HepG2 (cell line): Measurements from ENCODE around the gene NDOR1. TPM values are rescaled to one million over a fixed set of nuclear protein-coding genes. Genes with fewer than 3 reads are reported as not detected.

Source experiments
- AGO1 ChIP-seq: fragments of 200-400 bp; formaldehyde crosslinking; IDR thresholded peaks from 2 replicates; pipeline ENCODE4 v1.6.1; 2017; ENCODE audit warnings: mild to moderate bottlenecking, low read depth, low read length, moderate library complexity; ENCODE audit not compliant: poor library complexity, severe bottlenecking
- BHLHE40 ChIP-seq: IDR thresholded peaks from 2 replicates; pipeline ENCODE4 v1.6.1; 2011; ENCODE audit warnings: low read length, improper control_type of control experiment
- FOXP1 ChIP-seq, 2 experiments: fragments of 450-650 bp in 1 of 2; IDR thresholded peaks; 2 replicates each; pipeline ENCODE4 v1.6.1; 2017 to 2018; ENCODE audit warnings: antibody characterized with exemption in 1 of 2
- GATA4 ChIP-seq: sonication (generic); IDR thresholded peaks from 2 replicates; pipeline ENCODE4 v1.6.1; 2016; ENCODE audit warnings: antibody characterized with exemption, low read depth, borderline replicate concordance
- HDAC6 ChIP-seq: fragments of 200-600 bp; sonication (generic); IDR thresholded peaks from 2 replicates; pipeline ENCODE4 v1.7.0; 2017; ENCODE audit warnings: mild to moderate bottlenecking, antibody characterized with exemption, low read length, low read depth
- MEIS2 ChIP-seq: sonication (generic); formaldehyde crosslinking; IDR thresholded peaks from 2 replicates; pipeline ENCODE4 v1.9.0; 2021; ENCODE audit warnings: mild to moderate bottlenecking, missing genetic modification reagents
- NR2C2 ChIP-seq: sonication (generic); formaldehyde crosslinking; IDR thresholded peaks from 2 replicates; pipeline ENCODE4 v1.4.0; 2020; ENCODE audit warnings: missing genetic modification reagents, mild to moderate bottlenecking, moderate library complexity, borderline replicate concordance
- NR2F2 ChIP-seq: IDR thresholded peaks from 2 replicates; pipeline ENCODE4 v1.6.1; 2012; ENCODE audit warnings: low read depth, inconsistent platforms, borderline replicate concordance
- PTBP1 ChIP-seq: fragments of 200-400 bp; formaldehyde crosslinking; IDR thresholded peaks from 2 replicates; pipeline ENCODE4 v1.6.1; 2018; ENCODE audit warnings: low read length, low read depth; ENCODE audit not compliant: poor library complexity, severe bottlenecking
- RFX3 ChIP-seq: IDR thresholded peaks from 2 replicates; pipeline ENCODE4 v1.6.1; 2016; ENCODE audit warnings: missing biosample characterization, missing genetic modification reagents
- RXRA ChIP-seq: sonication (generic); formaldehyde crosslinking; IDR thresholded peaks from 2 replicates; pipeline ENCODE4 v1.5.1; 2020; ENCODE audit warnings: missing genetic modification reagents
- SOX5 ChIP-seq: IDR thresholded peaks from 2 replicates; pipeline ENCODE4 v1.6.1; 2016; ENCODE audit warnings: borderline replicate concordance
- SP4 ChIP-seq: sonication (generic); formaldehyde crosslinking; IDR thresholded peaks from 2 replicates; pipeline ENCODE4 v1.8.1; 2023; ENCODE audit warnings: mild to moderate bottlenecking, missing genetic modification reagents
- SP5 ChIP-seq: IDR thresholded peaks from 2 replicates; pipeline ENCODE4 v1.6.1; 2016; ENCODE audit warnings: low read depth, borderline replicate concordance
- ZFYVE20 ChIP-seq: sonication (generic); formaldehyde crosslinking; IDR thresholded peaks from 2 replicates; pipeline ENCODE4 v1.8.0; 2023; ENCODE audit warnings: low read depth, mild to moderate bottlenecking, moderate library complexity, missing genetic modification reagents, borderline replicate concordance
- ZNF556 ChIP-seq: sonication (generic); formaldehyde crosslinking; IDR thresholded peaks from 2 replicates; pipeline ENCODE4 v1.4.0; 2020; ENCODE audit warnings: mild to moderate bottlenecking, missing genetic modification reagents, borderline replicate concordance
- ZNF816 ChIP-seq: sonication (generic); formaldehyde crosslinking; IDR thresholded peaks from 2 replicates; pipeline ENCODE4 v1.8.0; 2022; ENCODE audit warnings: missing genetic modification reagents, mild to moderate bottlenecking, borderline replicate concordance
- polyA plus RNA-seq, 8 experiments: library from polyadenylated mRNA; depleted of rRNA in 3 of 8; stranded (reverse) in 7 of 8; unstranded in 1 of 8; fragments of >200 nt; fragmentation: Illumina TruSeq in 4 of 8; extraction: Trizol in 4 of 8; gene quantifications; 2 replicates each; pipeline versions ENCODE4 v1.2.1 to v1.2.3, GENCODE V29; 2011 to 2016; ENCODE audit warnings: low read depth in 4 of 8, missing spikeins in 1 of 8, mixed read lengths in 1 of 8; ENCODE audit not compliant: insufficient read depth in 1 of 8
- total RNA-seq, 5 experiments: library from RNA; depleted of rRNA; stranded (reverse); fragments of >200 nt; fragmentation: Illumina TruSeq; extraction: Trizol; gene quantifications; 2 replicates each; pipeline ENCODE4 v1.2.3, GENCODE V29; 2016; ENCODE audit warnings: low read depth in 1 of 5
- TF ChIP-seq, protein P1 (sequence below): sonication (generic); formaldehyde crosslinking; IDR thresholded peaks from 2 replicates; pipeline ENCODE4 v1.5.1; 2020; ENCODE audit warnings: mild to moderate bottlenecking, moderate library complexity, missing genetic modification reagents
- TF ChIP-seq, protein P2 (sequence below): sonication (generic); formaldehyde crosslinking; IDR thresholded peaks from 2 replicates; pipeline ENCODE4 v1.4.0; 2020; ENCODE audit warnings: mild to moderate bottlenecking, missing genetic modification reagents, borderline replicate concordance
- TF ChIP-seq, protein P3 (sequence below): sonication (generic); formaldehyde crosslinking; IDR thresholded peaks from 2 replicates; pipeline ENCODE4 v1.5.0; 2020; ENCODE audit warnings: mild to moderate bottlenecking, low read depth, missing genetic modification reagents, borderline replicate concordance
- TF ChIP-seq, protein P4 (sequence below): sonication (generic); formaldehyde crosslinking; IDR thresholded peaks from 2 replicates; pipeline ENCODE4 v1.4.0; 2020; ENCODE audit warnings: missing genetic modification reagents
- TF ChIP-seq, protein P5 (sequence below): sonication (generic); formaldehyde crosslinking; IDR thresholded peaks from 2 replicates; pipeline ENCODE4 v1.4.0; 2020; ENCODE audit warnings: mild to moderate bottlenecking, missing genetic modification reagents
- TF ChIP-seq, protein P6 (sequence below): sonication (generic); formaldehyde crosslinking; IDR thresholded peaks from 2 replicates; pipeline ENCODE4 v1.4.0; 2020; ENCODE audit warnings: missing genetic modification reagents

NDOR1 gene
- total and polyA plus RNA-seq, 2 of the 13 experiments (the other 11 are each of a cell fraction or from before 2014, with no cell fraction given), result 3.6 to 8.7 TPM

DNA sequence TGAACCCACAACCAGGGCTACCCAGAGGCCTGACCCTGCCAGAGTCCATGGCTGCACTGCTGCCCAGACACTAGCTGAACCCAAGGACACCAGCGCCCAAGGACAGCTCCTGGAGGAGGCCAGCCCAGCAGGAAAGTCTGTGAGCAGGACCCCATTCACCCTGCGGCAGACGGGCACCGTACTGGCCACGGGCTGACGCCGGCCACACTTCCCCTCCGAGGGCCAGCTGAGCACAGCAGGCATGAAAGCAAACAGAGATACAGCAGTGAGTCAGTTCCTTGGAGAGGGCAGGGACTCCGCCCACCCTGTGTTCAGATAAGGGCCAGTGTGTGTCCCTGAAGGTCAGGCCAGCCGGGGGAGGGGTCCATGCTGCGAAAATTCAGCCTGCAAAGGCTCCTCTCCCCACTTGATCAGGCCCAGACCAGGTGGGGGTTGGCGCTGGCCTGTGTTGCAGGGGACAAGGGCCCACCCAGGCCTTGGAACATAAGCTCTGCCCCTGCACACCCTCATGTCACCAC, 13.3 kb downstream of the NDOR1 start (continued):
- TF ChIP-seq RFX3 (CRISPR knock-in tag) (no peak), NR2C2 (no peak; the same call in 1 of the 2 replicates), NR2F2 (no peak), HDAC6 (no peak), MEIS2 (CRISPR knock-in tag) (peak; percentile 57; the same call in 1 of the 2 replicates), BHLHE40 (no peak), ZNF556 (CRISPR knock-in tag) (no peak), ZNF816 (CRISPR knock-in tag) (no peak), FOXP1 (IDR thresholded peaks at IDR 0.05) (no peak), FOXP1 (CRISPR knock-in tag; IDR thresholded peaks at IDR 0.05) (no peak), SP4 (CRISPR knock-in tag) (no peak; the same call in 1 of the 2 replicates), RXRA (CRISPR knock-in tag) (peak; percentile 80; the same call in 1 of the 2 replicates), SOX5 (CRISPR knock-in tag) (no peak), GATA4 (no peak), ZFYVE20 (CRISPR knock-in tag) (no peak), SP5 (CRISPR knock-in tag) (peak; percentile 99), AGO1 (peak; percentile 30), PTBP1 (no peak)
- TF ChIP-seq, protein P1, sequence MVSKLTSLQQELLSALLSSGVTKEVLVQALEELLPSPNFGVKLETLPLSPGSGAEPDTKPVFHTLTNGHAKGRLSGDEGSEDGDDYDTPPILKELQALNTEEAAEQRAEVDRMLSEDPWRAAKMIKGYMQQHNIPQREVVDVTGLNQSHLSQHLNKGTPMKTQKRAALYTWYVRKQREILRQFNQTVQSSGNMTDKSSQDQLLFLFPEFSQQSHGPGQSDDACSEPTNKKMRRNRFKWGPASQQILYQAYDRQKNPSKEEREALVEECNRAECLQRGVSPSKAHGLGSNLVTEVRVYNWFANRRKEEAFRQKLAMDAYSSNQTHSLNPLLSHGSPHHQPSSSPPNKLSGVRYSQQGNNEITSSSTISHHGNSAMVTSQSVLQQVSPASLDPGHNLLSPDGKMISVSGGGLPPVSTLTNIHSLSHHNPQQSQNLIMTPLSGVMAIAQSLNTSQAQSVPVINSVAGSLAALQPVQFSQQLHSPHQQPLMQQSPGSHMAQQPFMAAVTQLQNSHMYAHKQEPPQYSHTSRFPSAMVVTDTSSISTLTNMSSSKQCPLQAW (CRISPR knock-in tag), result 0 out of 2 replicates have a peak, but pooled peaks have one; percentile 48
- TF ChIP-seq, protein P2, sequence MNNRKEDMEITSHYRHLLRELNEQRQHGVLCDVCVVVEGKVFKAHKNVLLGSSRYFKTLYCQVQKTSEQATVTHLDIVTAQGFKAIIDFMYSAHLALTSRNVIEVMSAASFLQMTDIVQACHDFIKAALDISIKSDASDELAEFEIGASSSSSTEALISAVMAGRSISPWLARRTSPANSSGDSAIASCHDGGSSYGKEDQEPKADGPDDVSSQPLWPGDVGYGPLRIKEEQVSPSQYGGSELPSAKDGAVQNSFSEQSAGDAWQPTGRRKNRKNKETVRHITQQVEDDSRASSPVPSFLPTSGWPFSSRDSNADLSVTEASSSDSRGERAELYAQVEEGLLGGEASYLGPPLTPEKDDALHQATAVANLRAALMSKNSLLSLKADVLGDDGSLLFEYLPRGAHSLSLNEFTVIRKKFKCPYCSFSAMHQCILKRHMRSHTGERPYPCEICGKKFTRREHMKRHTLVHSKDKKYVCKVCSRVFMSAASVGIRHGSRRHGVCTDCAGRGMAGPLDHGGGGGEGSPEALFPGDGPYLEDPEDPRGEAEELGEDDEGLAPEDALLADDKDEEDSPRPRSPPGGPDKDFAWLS (CRISPR knock-in tag), result no peak
- TF ChIP-seq, protein P3, sequence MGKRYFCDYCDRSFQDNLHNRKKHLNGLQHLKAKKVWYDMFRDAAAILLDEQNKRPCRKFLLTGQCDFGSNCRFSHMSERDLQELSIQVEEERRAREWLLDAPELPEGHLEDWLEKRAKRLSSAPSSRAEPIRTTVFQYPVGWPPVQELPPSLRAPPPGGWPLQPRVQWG (CRISPR knock-in tag), result no peak
- TF ChIP-seq, protein P4, sequence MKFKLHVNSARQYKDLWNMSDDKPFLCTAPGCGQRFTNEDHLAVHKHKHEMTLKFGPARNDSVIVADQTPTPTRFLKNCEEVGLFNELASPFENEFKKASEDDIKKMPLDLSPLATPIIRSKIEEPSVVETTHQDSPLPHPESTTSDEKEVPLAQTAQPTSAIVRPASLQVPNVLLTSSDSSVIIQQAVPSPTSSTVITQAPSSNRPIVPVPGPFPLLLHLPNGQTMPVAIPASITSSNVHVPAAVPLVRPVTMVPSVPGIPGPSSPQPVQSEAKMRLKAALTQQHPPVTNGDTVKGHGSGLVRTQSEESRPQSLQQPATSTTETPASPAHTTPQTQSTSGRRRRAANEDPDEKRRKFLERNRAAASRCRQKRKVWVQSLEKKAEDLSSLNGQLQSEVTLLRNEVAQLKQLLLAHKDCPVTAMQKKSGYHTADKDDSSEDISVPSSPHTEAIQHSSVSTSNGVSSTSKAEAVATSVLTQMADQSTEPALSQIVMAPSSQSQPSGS (CRISPR knock-in tag), result no peak
- TF ChIP-seq, protein P5, sequence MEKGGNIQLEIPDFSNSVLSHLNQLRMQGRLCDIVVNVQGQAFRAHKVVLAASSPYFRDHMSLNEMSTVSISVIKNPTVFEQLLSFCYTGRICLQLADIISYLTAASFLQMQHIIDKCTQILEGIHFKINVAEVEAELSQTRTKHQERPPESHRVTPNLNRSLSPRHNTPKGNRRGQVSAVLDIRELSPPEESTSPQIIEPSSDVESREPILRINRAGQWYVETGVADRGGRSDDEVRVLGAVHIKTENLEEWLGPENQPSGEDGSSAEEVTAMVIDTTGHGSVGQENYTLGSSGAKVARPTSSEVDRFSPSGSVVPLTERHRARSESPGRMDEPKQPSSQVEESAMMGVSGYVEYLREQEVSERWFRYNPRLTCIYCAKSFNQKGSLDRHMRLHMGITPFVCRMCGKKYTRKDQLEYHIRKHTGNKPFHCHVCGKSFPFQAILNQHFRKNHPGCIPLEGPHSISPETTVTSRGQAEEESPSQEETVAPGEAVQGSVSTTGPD (CRISPR knock-in tag), result no peak
- TF ChIP-seq, protein P6, sequence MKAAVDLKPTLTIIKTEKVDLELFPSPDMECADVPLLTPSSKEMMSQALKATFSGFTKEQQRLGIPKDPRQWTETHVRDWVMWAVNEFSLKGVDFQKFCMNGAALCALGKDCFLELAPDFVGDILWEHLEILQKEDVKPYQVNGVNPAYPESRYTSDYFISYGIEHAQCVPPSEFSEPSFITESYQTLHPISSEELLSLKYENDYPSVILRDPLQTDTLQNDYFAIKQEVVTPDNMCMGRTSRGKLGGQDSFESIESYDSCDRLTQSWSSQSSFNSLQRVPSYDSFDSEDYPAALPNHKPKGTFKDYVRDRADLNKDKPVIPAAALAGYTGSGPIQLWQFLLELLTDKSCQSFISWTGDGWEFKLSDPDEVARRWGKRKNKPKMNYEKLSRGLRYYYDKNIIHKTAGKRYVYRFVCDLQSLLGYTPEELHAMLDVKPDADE, result no peak
